ENCODE results near the gene PRORP.

Gene PRORP

DNA sequence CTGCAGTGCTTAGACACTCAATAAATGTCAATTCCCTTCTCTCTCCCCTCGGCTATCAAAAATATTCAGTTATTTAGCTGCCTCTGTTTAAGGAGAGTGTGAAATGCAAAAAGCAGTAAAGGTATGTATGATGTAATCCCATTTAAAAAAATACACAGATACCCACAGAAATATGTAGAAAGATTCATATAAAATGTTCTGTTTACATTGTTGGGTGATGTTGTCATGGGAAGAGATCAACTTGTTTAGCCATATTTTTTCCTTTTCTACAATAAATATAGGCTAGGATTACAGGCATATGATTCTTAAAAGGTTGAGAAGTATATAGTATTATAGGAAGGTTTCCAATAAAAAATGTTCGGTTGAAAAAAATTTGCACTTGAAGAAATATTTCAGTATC lies 8.3 kb upstream of the PRORP start:
- Histone ChIP-seq H3K27me3 (ENCODE audit: control insufficient read depth, insufficient read depth, low read length) (no peaks in the 10 kb centered on the region), H3K4me3 (ENCODE audit: low read depth, low read length) (no peak overlapping the region), H3K9me3 (ENCODE audit: control insufficient read depth, insufficient read depth, low read length) (0 out of 2 replicates have a peak, but pooled peaks cover 6% of the 10 kb centered on the region), H3K27ac (ENCODE audit: low read depth, low read length) (no peak overlapping the region), H3K36me3 (ENCODE audit: control insufficient read depth, insufficient read depth, low read length) (peaks cover 53% of the 10 kb centered on the region), H3K9ac (ENCODE audit: low read depth, low read length) (no peak overlapping the region), H3K4me1 (ENCODE audit: control insufficient read depth, insufficient read depth, low read length) (peaks cover 10% of the 10 kb centered on the region)

DNA sequence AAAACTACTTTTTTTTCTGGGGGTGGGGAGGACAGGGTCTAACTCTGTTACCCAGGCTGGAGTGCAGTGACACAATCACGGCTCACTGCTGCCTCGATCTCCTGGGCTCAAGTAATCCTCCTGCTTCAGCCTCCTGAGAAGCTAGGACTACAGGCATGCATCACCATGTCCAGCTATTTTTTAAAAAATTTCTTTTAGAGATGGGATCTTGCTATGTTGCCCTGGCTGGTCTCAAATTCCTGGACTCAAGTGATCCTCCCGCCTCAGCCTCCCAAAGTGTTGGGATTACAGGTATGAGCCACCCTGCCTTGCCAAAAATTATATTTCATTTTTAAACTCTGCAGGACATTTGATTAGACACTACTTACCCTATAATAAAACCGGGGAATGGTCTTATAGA lies 6.1 kb upstream of the PRORP start:
- H3K9ac ChIP-seq (ENCODE audit: low read depth, low read length) = no peak overlapping the region
- no peak overlapping the region for H3K4me3 ChIP-seq (ENCODE audit: low read depth, low read length)
- peaks cover 10% of the 10 kb centered on the region for H3K4me1 ChIP-seq (ENCODE audit: control insufficient read depth, insufficient read depth, low read length)
- H3K27me3 ChIP-seq (ENCODE audit: control insufficient read depth, insufficient read depth, low read length) = no peaks in the 10 kb centered on the region
- H3K27ac ChIP-seq (ENCODE audit: low read depth, low read length) = no peak overlapping the region
- peaks cover 37% of the 10 kb centered on the region for H3K36me3 ChIP-seq (ENCODE audit: control insufficient read depth, insufficient read depth, low read length)
- H3K9me3 ChIP-seq (ENCODE audit: control insufficient read depth, insufficient read depth, low read length) = 0 out of 2 replicates have a peak, but pooled peaks cover 6% of the 10 kb centered on the region

DNA sequence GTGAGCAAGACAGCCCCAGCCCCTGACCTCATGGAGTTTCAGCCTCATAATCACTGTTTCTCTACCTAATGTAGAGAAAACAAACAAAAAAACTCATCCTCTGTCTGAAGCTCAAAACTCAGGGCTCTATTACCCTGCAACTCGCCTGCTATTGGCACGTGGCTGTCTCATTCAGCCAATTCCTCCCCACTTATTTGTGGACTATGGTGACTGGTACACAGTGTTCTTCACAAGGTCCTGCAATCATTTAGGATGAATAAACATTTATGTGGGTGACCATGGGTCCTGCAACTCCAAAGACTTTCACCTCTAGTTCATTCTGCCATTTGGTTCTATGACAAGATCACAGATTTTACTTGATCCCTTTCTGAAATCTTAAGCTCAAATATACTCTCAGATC lies 5.2 kb upstream of the PRORP start:
- H3K4me3 ChIP-seq (ENCODE audit: low read depth, low read length) = no peak overlapping the region
- H3K36me3 ChIP-seq (ENCODE audit: control insufficient read depth, insufficient read depth, low read length) = peaks cover 29% of the 10 kb centered on the region
- H3K27me3 ChIP-seq (ENCODE audit: control insufficient read depth, insufficient read depth, low read length) = no peaks in the 10 kb centered on the region
- H3K9ac ChIP-seq (ENCODE audit: low read depth, low read length) = no peak overlapping the region
- H3K4me1 ChIP-seq (ENCODE audit: control insufficient read depth, insufficient read depth, low read length) = peaks cover 10% of the 10 kb centered on the region
- no peaks in the 10 kb centered on the region for H3K9me3 ChIP-seq (ENCODE audit: control insufficient read depth, insufficient read depth, low read length)
- no peak overlapping the region for H3K27ac ChIP-seq (ENCODE audit: low read depth, low read length)

DNA sequence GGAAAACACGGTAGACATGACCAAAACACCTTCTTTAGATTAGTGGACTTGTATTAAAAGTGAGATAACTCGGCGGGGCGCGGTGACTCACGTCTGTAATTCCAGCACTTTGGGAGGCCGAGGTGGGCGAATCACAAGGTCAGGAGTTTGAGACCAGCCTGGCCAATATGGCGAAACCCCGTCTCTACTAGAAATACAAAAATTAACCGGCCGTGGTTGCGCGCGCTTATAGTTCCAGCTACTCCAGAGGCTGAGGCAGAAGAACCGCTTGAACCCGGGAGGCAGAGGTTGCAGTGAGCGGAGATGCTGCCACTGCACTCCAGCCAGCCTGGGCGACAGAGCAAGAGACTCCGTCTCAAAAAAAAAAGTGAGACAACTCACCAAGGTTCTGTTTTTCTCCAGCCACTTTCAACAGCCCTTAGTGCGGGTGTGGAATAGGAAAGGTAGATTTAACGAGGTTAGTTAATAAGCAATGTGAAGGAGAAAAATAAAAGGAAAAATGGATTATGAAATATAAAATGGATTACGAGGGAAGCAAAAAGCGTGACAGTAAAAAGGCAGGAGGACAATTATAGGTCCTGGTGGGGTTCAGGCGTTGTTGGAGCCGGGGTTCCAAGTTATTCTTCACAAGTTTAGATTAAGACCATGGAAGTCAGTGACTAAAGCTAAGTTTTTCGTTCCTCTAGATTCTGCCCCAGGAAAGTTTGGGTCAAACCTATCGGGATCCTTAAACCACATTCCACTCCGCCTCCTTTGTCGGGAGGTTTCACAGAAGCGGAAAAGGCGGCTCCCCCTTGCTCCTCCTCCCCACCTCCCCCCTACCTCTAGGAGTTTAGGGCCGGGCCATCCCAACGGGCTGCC lies 1.1 kb upstream of the PRORP start:
- Histone ChIP-seq H3K4me1 (ENCODE audit: control insufficient read depth, insufficient read depth, low read length) (peaks cover 8% of the 10 kb centered on the region; the same call in 1 of the 2 replicates), H3K27ac (ENCODE audit: low read depth, low read length) (peak overlapping the region; percentile 100), H3K4me3 (ENCODE audit: low read depth, low read length) (peak overlapping the region; percentile 89)

DNA sequence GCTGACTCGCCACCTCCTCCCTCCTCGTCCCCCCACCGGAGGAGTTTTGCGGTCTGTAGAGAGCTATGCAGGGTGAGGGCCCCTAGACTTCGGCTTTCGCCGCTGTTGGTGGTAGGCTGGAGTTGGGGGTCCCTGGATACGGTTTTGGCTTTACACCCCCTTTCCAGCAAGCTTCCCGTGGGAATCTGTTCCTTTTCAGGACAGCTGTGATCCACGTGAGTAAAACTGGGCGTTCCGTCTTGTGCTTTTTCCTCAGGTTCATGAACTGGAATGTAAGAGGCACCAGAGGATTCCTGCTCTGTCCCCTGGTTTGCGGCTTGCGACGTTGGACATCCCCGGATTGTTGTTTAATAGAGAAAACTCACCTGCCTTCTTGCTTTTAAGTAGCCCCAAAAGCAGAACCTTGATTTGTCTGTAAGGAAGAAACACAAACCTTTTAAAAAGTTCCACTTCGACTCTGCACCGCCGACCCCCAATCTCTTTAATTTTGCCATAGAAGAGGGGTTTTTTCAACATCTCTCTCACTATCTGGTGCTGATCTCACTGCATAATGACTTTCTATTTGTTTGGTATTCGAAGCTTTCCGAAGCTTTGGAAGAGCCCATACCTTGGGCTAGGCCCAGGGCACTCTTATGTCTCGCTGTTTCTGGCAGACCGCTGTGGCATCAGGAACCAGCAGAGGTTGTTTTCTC lies 490 bp downstream of the PRORP start:
- H3K36me3 ChIP-seq (ENCODE audit: control insufficient read depth, insufficient read depth, low read length) = peaks cover 12% of the 10 kb centered on the region
- peak overlapping the region; percentile 100 for H3K27ac ChIP-seq (ENCODE audit: low read depth, low read length)
- H3K27me3 ChIP-seq (ENCODE audit: control insufficient read depth, insufficient read depth, low read length) = no peaks in the 10 kb centered on the region
- peak overlapping the region; percentile 99 for H3K9ac ChIP-seq (ENCODE audit: low read depth, low read length)
- H3K4me3 ChIP-seq (ENCODE audit: low read depth, low read length) = peak overlapping the region; percentile 89
- peaks cover 8% of the 10 kb centered on the region; the same call in 1 of the 2 replicates for H3K4me1 ChIP-seq (ENCODE audit: control insufficient read depth, insufficient read depth, low read length)
- H3K9me3 ChIP-seq (ENCODE audit: control insufficient read depth, insufficient read depth, low read length) = no peaks in the 10 kb centered on the region

More for the DNA sequence above, 1.1 kb upstream of the PRORP start:
- no peaks in the 10 kb centered on the region for H3K27me3 ChIP-seq (ENCODE audit: control insufficient read depth, insufficient read depth, low read length)
- H3K9me3 ChIP-seq (ENCODE audit: control insufficient read depth, insufficient read depth, low read length) = no peaks in the 10 kb centered on the region
- H3K36me3 ChIP-seq (ENCODE audit: control insufficient read depth, insufficient read depth, low read length) = peaks cover 11% of the 10 kb centered on the region
- H3K9ac ChIP-seq (ENCODE audit: low read depth, low read length) = peak overlapping the region; percentile 99

DNA sequence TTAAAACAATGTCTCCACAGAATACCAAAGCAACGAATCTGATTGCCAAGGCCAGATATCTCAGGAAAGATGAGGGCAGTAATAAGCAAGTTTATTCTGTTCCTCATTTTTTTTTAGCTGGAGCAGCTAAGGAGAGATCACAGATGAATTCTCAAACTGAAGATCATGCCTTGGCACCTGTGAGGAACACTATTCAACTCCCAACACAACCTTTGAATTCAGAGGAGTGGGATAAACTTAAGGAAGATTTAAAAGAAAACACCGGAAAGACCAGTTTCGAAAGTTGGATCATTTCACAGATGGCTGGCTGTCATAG lies 994 bp downstream of the PRORP start:
- Histone ChIP-seq H3K9me3 (ENCODE audit: control insufficient read depth, insufficient read depth, low read length) (no peaks in the 10 kb centered on the region), H3K4me3 (ENCODE audit: low read depth, low read length) (peak overlapping the region; percentile 89), H3K27ac (ENCODE audit: low read depth, low read length) (peak overlapping the region; percentile 100), H3K9ac (ENCODE audit: low read depth, low read length) (peak overlapping the region; percentile 99; the same call in 1 of the 2 replicates), H3K27me3 (ENCODE audit: control insufficient read depth, insufficient read depth, low read length) (no peaks in the 10 kb centered on the region), H3K4me1 (ENCODE audit: control insufficient read depth, insufficient read depth, low read length) (peaks cover 8% of the 10 kb centered on the region; the same call in 1 of the 2 replicates), H3K36me3 (ENCODE audit: control insufficient read depth, insufficient read depth, low read length) (peaks cover 11% of the 10 kb centered on the region)

DNA sequence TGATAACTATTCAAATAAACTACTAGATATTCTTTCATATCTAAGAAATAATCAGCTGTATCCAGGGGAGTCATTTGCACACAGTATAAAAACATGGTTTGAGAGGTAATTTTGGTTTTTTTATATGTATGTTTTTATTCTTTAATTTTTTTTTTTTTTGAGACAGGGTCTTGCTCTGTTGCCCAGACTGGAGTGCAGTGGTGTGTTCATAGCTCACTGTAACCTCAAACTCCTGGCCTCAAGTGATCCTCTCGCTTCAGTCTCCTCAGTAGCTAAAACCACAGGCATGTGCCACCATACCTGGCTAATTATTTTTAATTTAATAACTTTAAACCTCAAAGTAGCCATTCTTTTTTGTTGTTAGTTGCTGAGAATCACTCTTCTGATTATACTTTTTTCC lies 1.8 kb downstream of the PRORP start:
- Histone ChIP-seq H3K27me3 (ENCODE audit: control insufficient read depth, insufficient read depth, low read length) (no peaks in the 10 kb centered on the region), H3K36me3 (ENCODE audit: control insufficient read depth, insufficient read depth, low read length) (peaks cover 11% of the 10 kb centered on the region), H3K4me3 (ENCODE audit: low read depth, low read length) (peak overlapping the region; percentile 89; the same call in 1 of the 2 replicates), H3K9ac (ENCODE audit: low read depth, low read length) (no peak overlapping the region), H3K27ac (ENCODE audit: low read depth, low read length) (no peak overlapping the region), H3K9me3 (ENCODE audit: control insufficient read depth, insufficient read depth, low read length) (no peaks in the 10 kb centered on the region), H3K4me1 (ENCODE audit: control insufficient read depth, insufficient read depth, low read length) (peaks cover 8% of the 10 kb centered on the region; the same call in 1 of the 2 replicates)

DNA sequence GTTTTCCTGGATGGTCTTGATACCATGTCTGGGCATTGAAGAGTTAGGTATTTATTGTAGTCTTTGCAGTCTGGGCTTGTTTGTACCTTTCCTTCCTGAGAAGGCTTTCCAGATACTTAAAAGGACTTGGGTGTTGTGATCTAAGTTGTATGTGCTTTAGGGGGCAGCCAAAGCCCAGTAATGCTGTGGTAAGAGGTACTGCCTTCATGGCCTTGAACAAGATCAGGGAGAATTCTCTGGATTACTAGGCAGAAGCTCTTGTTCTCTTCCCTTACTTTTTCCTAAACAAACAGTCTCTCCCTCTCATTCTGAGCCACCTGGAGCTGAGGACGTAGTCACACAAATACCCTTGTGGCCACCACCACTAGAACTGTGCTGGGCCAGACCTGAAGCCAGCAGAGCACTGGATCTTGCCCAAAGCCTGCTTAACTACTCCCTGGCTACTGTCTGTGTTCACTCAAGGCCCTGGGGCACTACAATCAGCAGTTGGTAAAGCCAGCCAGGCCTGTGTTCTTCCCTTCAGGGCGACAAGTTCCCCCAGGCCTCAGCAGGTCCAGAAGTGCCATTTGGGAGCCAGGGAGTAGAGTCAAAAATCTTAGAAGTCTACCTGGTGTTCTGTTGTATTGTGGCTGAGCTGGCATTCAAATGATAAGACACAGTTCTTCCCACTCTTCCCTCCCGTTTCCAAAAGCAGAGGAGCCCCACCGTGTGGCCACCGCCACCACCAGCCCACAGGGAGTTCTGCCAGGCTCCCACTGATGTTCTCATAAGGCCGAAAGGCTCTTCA lies 11.4 kb downstream of the PRORP start:
- Histone ChIP-seq H3K4me3 (ENCODE audit: low read depth, low read length) (no peak overlapping the region), H3K36me3 (ENCODE audit: control insufficient read depth, insufficient read depth, low read length) (peaks cover 20% of the 10 kb centered on the region), H3K27me3 (ENCODE audit: control insufficient read depth, insufficient read depth, low read length) (no peaks in the 10 kb centered on the region), H3K27ac (ENCODE audit: low read depth, low read length) (no peak overlapping the region), H3K9ac (ENCODE audit: low read depth, low read length) (no peak overlapping the region), H3K4me1 (ENCODE audit: control insufficient read depth, insufficient read depth, low read length) (no peaks in the 10 kb centered on the region), H3K9me3 (ENCODE audit: control insufficient read depth, insufficient read depth, low read length) (no peaks in the 10 kb centered on the region)

DNA sequence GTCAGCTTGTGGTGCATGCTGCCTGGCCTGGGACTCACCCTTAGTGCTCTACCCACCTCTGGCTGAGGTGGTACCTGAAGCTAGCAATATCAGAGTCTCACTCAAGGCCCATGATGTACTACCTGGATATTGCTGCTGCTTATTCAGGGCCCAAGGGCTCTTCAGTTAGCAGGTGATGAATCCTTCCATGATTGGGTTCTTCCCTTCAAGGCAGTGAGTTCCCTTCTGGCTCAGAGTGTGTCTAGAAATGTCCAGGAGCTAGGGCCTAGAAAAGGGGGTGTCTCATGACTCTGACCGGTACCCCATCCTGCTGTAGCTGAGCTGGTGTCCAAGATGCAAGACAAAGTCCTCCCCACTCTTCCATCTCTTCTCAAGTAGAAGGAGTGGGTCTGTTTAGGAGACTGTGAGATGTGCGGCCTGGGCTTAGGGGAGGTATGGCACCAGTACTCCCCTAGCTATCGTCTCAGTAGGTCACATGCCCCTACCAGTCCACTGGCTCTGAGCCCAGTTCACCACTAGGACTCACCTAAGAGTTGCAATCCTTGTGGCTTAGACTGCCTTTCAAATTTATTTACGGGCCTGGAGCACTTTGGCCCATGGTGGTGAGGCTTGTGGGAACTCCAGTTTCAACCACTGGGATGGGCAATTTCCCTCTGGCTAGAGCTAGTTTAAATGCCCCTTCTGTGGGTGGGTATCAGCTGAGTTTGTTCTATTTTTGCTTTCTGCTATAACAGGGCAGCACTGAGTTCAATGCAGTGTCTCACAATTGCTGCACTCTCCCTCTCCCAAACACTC lies 12.2 kb downstream of the PRORP start:
- H3K27me3 ChIP-seq (ENCODE audit: control insufficient read depth, insufficient read depth, low read length) = no peaks in the 10 kb centered on the region
- peaks cover 20% of the 10 kb centered on the region for H3K36me3 ChIP-seq (ENCODE audit: control insufficient read depth, insufficient read depth, low read length)
- no peak overlapping the region for H3K27ac ChIP-seq (ENCODE audit: low read depth, low read length)

DNA sequence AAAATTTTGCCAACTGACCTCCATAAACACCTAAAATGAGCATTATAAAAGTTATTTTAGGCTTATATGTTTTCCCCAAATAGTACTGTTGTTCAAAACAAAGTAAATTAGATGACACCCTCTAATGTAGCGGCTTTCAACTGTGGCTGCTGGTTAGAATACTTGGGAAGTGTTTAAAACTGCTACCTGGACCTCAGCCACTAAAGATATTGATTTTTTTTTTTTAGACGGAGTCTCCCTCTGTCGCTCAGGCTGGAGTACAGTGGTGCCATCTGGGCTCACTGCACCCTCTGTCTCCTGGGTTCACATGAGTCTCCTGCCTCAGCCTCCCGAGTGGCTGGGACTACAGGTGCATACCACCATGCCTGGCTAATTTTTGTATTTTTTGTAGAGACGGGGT lies 16.2 kb downstream of the PRORP start:
- no peaks in the 10 kb centered on the region for H3K27me3 ChIP-seq (ENCODE audit: control insufficient read depth, insufficient read depth, low read length)
- H3K36me3 ChIP-seq (ENCODE audit: control insufficient read depth, insufficient read depth, low read length) = peaks cover 14% of the 10 kb centered on the region
- H3K27ac ChIP-seq (ENCODE audit: low read depth, low read length) = no peak overlapping the region
- no peak overlapping the region for H3K4me3 ChIP-seq (ENCODE audit: low read depth, low read length)
- no peaks in the 10 kb centered on the region for H3K4me1 ChIP-seq (ENCODE audit: control insufficient read depth, insufficient read depth, low read length)
- no peaks in the 10 kb centered on the region for H3K9me3 ChIP-seq (ENCODE audit: control insufficient read depth, insufficient read depth, low read length)
- no peak overlapping the region for H3K9ac ChIP-seq (ENCODE audit: low read depth, low read length)

More for the DNA sequence above, 12.2 kb downstream of the PRORP start:
- Histone ChIP-seq H3K4me3 (ENCODE audit: low read depth, low read length) (no peak overlapping the region), H3K9ac (ENCODE audit: low read depth, low read length) (no peak overlapping the region), H3K9me3 (ENCODE audit: control insufficient read depth, insufficient read depth, low read length) (no peaks in the 10 kb centered on the region), H3K4me1 (ENCODE audit: control insufficient read depth, insufficient read depth, low read length) (no peaks in the 10 kb centered on the region)
